Stimulated activated naive CD8-positive, alpha-beta T cell treated with anti-CD3 and anti-CD28 coated beads, Interleukin-15, Interleukin-2, amounts not matched to agents 100 ng/mL and 50 ng/mL, for 24 hours (primary cell): Measurements from ENCODE around the gene INTS14.

ENCODE experiments used
- H3K27ac Mint-ChIP-seq: one replicate; pipeline ENCODE4 v1.8.0; 2021; ENCODE audit warnings: mild to moderate bottlenecking, mixed read lengths
- H3K27me3 Mint-ChIP-seq: one replicate; pipeline ENCODE4 v1.8.0; 2021; ENCODE audit warnings: mixed read lengths
- H3K36me3 Mint-ChIP-seq: one replicate; pipeline ENCODE4 v1.8.0; 2021; ENCODE audit warnings: low read depth, mixed read lengths
- H3K4me1 Mint-ChIP-seq: one replicate; pipeline ENCODE4 v1.8.0; 2021; ENCODE audit warnings: low read depth, mixed read lengths
- H3K4me3 Mint-ChIP-seq: one replicate; pipeline ENCODE4 v1.8.0; 2021; ENCODE audit warnings: mild to moderate bottlenecking, mixed read lengths
- H3K9me3 Mint-ChIP-seq: one replicate; pipeline ENCODE4 v1.8.0; 2021; ENCODE audit warnings: mixed read lengths

Gene INTS14

GRCh38 chr15:65541231-65541820 lies 69.6 kb downstream of the INTS14 start:
- H3K27ac Mint-ChIP-seq, result no peak overlapping the region
- no peaks in the 10 kb centered on the region for H3K27me3 Mint-ChIP-seq
- no peak overlapping the region for H3K4me3 Mint-ChIP-seq
- H3K4me1 Mint-ChIP-seq, result peaks cover 11% of the 10 kb centered on the region
- H3K36me3 Mint-ChIP-seq, result peaks cover 17% of the 10 kb centered on the region
- H3K9me3 Mint-ChIP-seq, result no peaks in the 10 kb centered on the region

- Mint-ChIP-seq H3K4me1 (peaks cover 15% of the 10 kb centered on the region), H3K9me3 (no peaks in the 10 kb centered on the region), H3K4me3 (no peak overlapping the region), H3K27ac (no peak overlapping the region), H3K36me3 (peaks cover 24% of the 10 kb centered on the region), H3K27me3 (no peaks in the 10 kb centered on the region)
Measured at GRCh38 chr15:65540314-65540713, 70.6 kb downstream of the INTS14 start.

GRCh38 chr15:65535192-65535591 lies 75.7 kb downstream of the INTS14 start:
- Mint-ChIP-seq H3K4me3 (no peak overlapping the region), H3K9me3 (no peaks in the 10 kb centered on the region), H3K27me3 (no peaks in the 10 kb centered on the region), H3K4me1 (peaks cover 47% of the 10 kb centered on the region), H3K27ac (no peak overlapping the region), H3K36me3 (peaks cover 40% of the 10 kb centered on the region)

- Mint-ChIP-seq H3K36me3 (peaks cover 37% of the 10 kb centered on the region), H3K4me1 (peaks cover 50% of the 10 kb centered on the region), H3K27me3 (no peaks in the 10 kb centered on the region), H3K27ac (no peak overlapping the region), H3K9me3 (no peaks in the 10 kb centered on the region), H3K4me3 (peak overlapping the region; percentile 12)
Measured at GRCh38 chr15:65533057-65533756, 77.7 kb downstream of the INTS14 start.

GRCh38 chr15:65532738-65533051 lies 78.2 kb downstream of the INTS14 start:
- H3K27ac Mint-ChIP-seq, result no peak overlapping the region
- peaks cover 46% of the 10 kb centered on the region for H3K4me1 Mint-ChIP-seq
- peaks cover 33% of the 10 kb centered on the region for H3K36me3 Mint-ChIP-seq
- H3K9me3 Mint-ChIP-seq, result no peaks in the 10 kb centered on the region
- no peak overlapping the region for H3K4me3 Mint-ChIP-seq
- no peaks in the 10 kb centered on the region for H3K27me3 Mint-ChIP-seq

GRCh38 chr15:65530318-65531111 lies 80.4 kb downstream of the INTS14 start, which contains the start of gene HACD3:
HACD3 (plus strand) TSS chr15:65530463; CDS start chr15:65530632, 169 bp downstream.
- Mint-ChIP-seq H3K27ac (peak within 1 kb of the TSS; percentile 87), H3K36me3 (peaks cover 26% of the 10 kb centered on the region), H3K4me1 (peaks cover 39% of the 10 kb centered on the region), H3K27me3 (no peaks in the 10 kb centered on the region), H3K4me3 (peak within 1 kb of the TSS; percentile 86), H3K9me3 (no peaks in the 10 kb centered on the region)

- peaks cover 20% of the 10 kb centered on the region for H3K36me3 Mint-ChIP-seq
- H3K9me3 Mint-ChIP-seq, result no peaks in the 10 kb centered on the region
- no peaks in the 10 kb centered on the region for H3K27me3 Mint-ChIP-seq
- H3K27ac Mint-ChIP-seq, result peak overlapping the region; percentile 83
- H3K4me1 Mint-ChIP-seq, result peaks cover 35% of the 10 kb centered on the region
- peak overlapping the region; percentile 86 for H3K4me3 Mint-ChIP-seq
Measured at GRCh38 chr15:65529762-65530317, 81.1 kb downstream of the INTS14 start.
